Glutamatergic neuron (in vitro differentiated cells): ENCODE measurements around the gene LRP6. TPM values are rescaled to one million over a fixed set of nuclear protein-coding genes. Genes with fewer than 3 reads are reported as not detected.

Experiments
- DNase-seq: peaks from one replicate; pipeline ENCODE4 v3.0.0; 2022
- H3K27ac Mint-ChIP-seq: one replicate; pipeline ENCODE4 v1.8.0; 2020; ENCODE audit warnings: mild to moderate bottlenecking, mixed read lengths, inconsistent platforms; ENCODE audit not compliant: unreplicated experiment
- H3K27me3 Mint-ChIP-seq: one replicate; pipeline ENCODE4 v1.8.0; 2020; ENCODE audit warnings: mild to moderate bottlenecking, moderate library complexity, mixed read lengths, inconsistent platforms; ENCODE audit not compliant: unreplicated experiment
- H3K36me3 Mint-ChIP-seq: one replicate; pipeline ENCODE4 v1.8.0; 2020; ENCODE audit warnings: mild to moderate bottlenecking, mixed read lengths, inconsistent platforms; ENCODE audit not compliant: unreplicated experiment
- H3K4me1 Mint-ChIP-seq: one replicate; pipeline ENCODE4 v1.8.0; 2020; ENCODE audit warnings: mild to moderate bottlenecking, low read depth, mixed read lengths, inconsistent platforms; ENCODE audit not compliant: unreplicated experiment
- H3K4me3 Mint-ChIP-seq: one replicate; pipeline ENCODE4 v1.8.0; 2020; ENCODE audit warnings: mild to moderate bottlenecking, mixed read lengths, inconsistent platforms; ENCODE audit not compliant: unreplicated experiment
- H3K9me3 Mint-ChIP-seq: one replicate; pipeline ENCODE4 v1.8.0; 2020; ENCODE audit warnings: mild to moderate bottlenecking, moderate library complexity, mixed read lengths, inconsistent platforms; ENCODE audit not compliant: unreplicated experiment
- CTCF ChIP-seq: fragments of 200-600 bp; sonication (generic); IDR thresholded peaks from one replicate; pipeline ENCODE4 v1.5.0; 2021; ENCODE audit not compliant: partially characterized antibody, unreplicated experiment
- total RNA-seq: library from RNA; stranded (reverse); fragmentation: NEBNext Ultra II Directional; extraction: Animal tissue kit (Norgen Biotek cat#: 25700); gene quantifications from one replicate; pipeline ENCODE4 v1.2.1, GENCODE V29; 2021; ENCODE audit not compliant: unreplicated experiment

LRP6 gene
- total RNA-seq, 1 donor from 2014 or later, result 48.3 TPM

DNA sequence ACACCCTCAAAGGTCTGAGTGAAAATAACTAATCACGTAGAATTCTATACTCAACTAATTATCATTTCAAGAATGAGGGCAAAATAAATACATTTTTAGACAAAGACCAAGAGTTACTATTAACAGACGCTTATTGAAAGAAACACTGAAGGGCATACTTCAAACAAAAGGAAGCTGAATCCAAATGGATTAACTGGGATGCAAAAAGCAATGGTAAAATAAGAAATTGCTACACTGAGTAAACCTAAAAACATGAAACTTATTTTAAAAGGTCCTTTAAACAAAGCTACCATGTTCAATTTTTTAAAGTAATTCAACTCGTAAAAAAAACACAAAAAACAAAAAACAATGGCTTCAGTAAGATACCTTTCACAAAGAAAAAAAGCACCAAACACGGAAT, 28.2 kb downstream of the LRP6 start:
- Mint-ChIP-seq H3K27me3 (peaks cover 1% of the 10 kb centered on the region), H3K9me3 (no peaks in the 10 kb centered on the region), H3K4me3 (no peak overlapping the region), H3K4me1 (peaks cover 12% of the 10 kb centered on the region), H3K27ac (no peak overlapping the region), H3K36me3 (no peaks in the 10 kb centered on the region)
- no peak for DNase-seq
- no peak for TF ChIP-seq CTCF

- no peak overlapping the region for H3K4me3 Mint-ChIP-seq
- TF ChIP-seq CTCF, result no peak
- no peaks in the 10 kb centered on the region for H3K36me3 Mint-ChIP-seq
- no peak for DNase-seq
- no peak overlapping the region for H3K27ac Mint-ChIP-seq
- H3K4me1 Mint-ChIP-seq, result peaks cover 9% of the 10 kb centered on the region
- peaks cover 1% of the 10 kb centered on the region for H3K27me3 Mint-ChIP-seq
- H3K9me3 Mint-ChIP-seq, result no peaks in the 10 kb centered on the region
These were observed 29.9 kb downstream of the LRP6 start for GRCh38 chr12:12236896-12237295.

GRCh38 chr12:12230275-12230674, 36.6 kb downstream of the LRP6 start:
- TF ChIP-seq CTCF, result no peak
- Mint-ChIP-seq H3K36me3 (no peaks in the 10 kb centered on the region), H3K4me3 (no peak overlapping the region), H3K27me3 (peaks cover 4% of the 10 kb centered on the region), H3K9me3 (peaks cover 1% of the 10 kb centered on the region), H3K27ac (no peak overlapping the region), H3K4me1 (peaks cover 2% of the 10 kb centered on the region)
- DNase-seq, result no peak

GRCh38 chr12:12229556-12230092, 37.2 kb downstream of the LRP6 start:
- Mint-ChIP-seq H3K36me3 (no peaks in the 10 kb centered on the region), H3K4me3 (no peak overlapping the region), H3K27me3 (peaks cover 3% of the 10 kb centered on the region), H3K4me1 (peaks cover 2% of the 10 kb centered on the region), H3K27ac (no peak overlapping the region), H3K9me3 (peaks cover 3% of the 10 kb centered on the region)
- no peak for DNase-seq
- no peak for TF ChIP-seq CTCF

- Mint-ChIP-seq H3K9me3 (peaks cover 3% of the 10 kb centered on the region), H3K27me3 (peaks cover 3% of the 10 kb centered on the region), H3K36me3 (no peaks in the 10 kb centered on the region), H3K4me3 (no peak overlapping the region), H3K27ac (peak overlapping the region; percentile 48), H3K4me1 (peaks cover 7% of the 10 kb centered on the region)
- TF ChIP-seq CTCF, result no peak
- no peak for DNase-seq
These were observed 38.4 kb downstream of the LRP6 start for GRCh38 chr12:12228402-12228801.
